ENCODE results near the gene FRMD1.

The FRMD1 gene

GRCh38 chr6:168018664-168019063, 60.3 kb downstream of the FRMD1 start:
- Histone ChIP-seq H3K9me2 (replicated peaks; ENCODE audit: control insufficient read depth, low read length) (no peaks in the 10 kb centered on the region), H3K4me1 (ENCODE audit: control insufficient read depth, low read length) (no peaks in the 10 kb centered on the region), H3K9me3 (ENCODE audit: control insufficient read depth, insufficient read depth, low read length) (no peaks in the 10 kb centered on the region), H3F3A (ENCODE audit: control insufficient read depth, insufficient read depth) (no peaks in the 10 kb centered on the region), H4K20me1 (ENCODE audit: control insufficient read depth, insufficient read depth, low read depth, low read length) (no peaks in the 10 kb centered on the region), H3K36me3 (ENCODE audit: control insufficient read depth, low read length) (no peaks in the 10 kb centered on the region), H3K27ac (ENCODE audit: low read depth, low read length) (no peak overlapping the region), H3K79me2 (ENCODE audit: control insufficient read depth, low read length) (no peaks in the 10 kb centered on the region), H3K4me2 (ENCODE audit: low read length) (no peak overlapping the region), H3K27me3 (ENCODE audit: control insufficient read depth, low read length) (no peaks in the 10 kb centered on the region), H3K4me3 (ENCODE audit: low read length) (no peak overlapping the region)
- TF ChIP-seq EZH2phosphoT487 (IDR thresholded peaks at IDR 0.05; ENCODE audit: borderline replicate concordance, low read length): no peak
- no peak for TF ChIP-seq CTCF (IDR thresholded peaks at IDR 0.05; ENCODE audit: low read depth, low read length, poor library complexity, severe bottlenecking)

- no peaks in the 10 kb centered on the region for H3K36me3 ChIP-seq (ENCODE audit: control insufficient read depth, low read length)
- no peak overlapping the region for H3K4me2 ChIP-seq (ENCODE audit: low read length)
- peaks cover 5% of the 10 kb centered on the region; the same call in 1 of the 2 replicates for H3K9me3 ChIP-seq (ENCODE audit: control insufficient read depth, insufficient read depth, low read length)
- no peaks in the 10 kb centered on the region for H3F3A ChIP-seq (ENCODE audit: control insufficient read depth, insufficient read depth)
- H3K4me3 ChIP-seq (ENCODE audit: low read length): no peak overlapping the region
- TF ChIP-seq CTCF (IDR thresholded peaks at IDR 0.05; ENCODE audit: low read depth, low read length, poor library complexity, severe bottlenecking): no peak
- TF ChIP-seq EZH2phosphoT487 (IDR thresholded peaks at IDR 0.05; ENCODE audit: borderline replicate concordance, low read length): no peak
- no peaks in the 10 kb centered on the region for H3K79me2 ChIP-seq (ENCODE audit: control insufficient read depth, low read length)
- no peaks in the 10 kb centered on the region for H4K20me1 ChIP-seq (ENCODE audit: control insufficient read depth, insufficient read depth, low read depth, low read length)
- H3K27me3 ChIP-seq (ENCODE audit: control insufficient read depth, low read length): no peaks in the 10 kb centered on the region
- H3K4me1 ChIP-seq (ENCODE audit: control insufficient read depth, low read length): no peaks in the 10 kb centered on the region
- H3K27ac ChIP-seq (ENCODE audit: low read depth, low read length): no peak overlapping the region
- H3K9me2 ChIP-seq (replicated peaks; ENCODE audit: control insufficient read depth, low read length): no peaks in the 10 kb centered on the region
Observed at GRCh38 chr6:168017629-168018028, 61.4 kb downstream of the FRMD1 start.

- H3K79me2 ChIP-seq (ENCODE audit: control insufficient read depth, low read length): no peaks in the 10 kb centered on the region
- no peak overlapping the region for H3K4me2 ChIP-seq (ENCODE audit: low read length)
- H3K27ac ChIP-seq (ENCODE audit: low read depth, low read length): no peak overlapping the region
- H3K4me1 ChIP-seq (ENCODE audit: control insufficient read depth, low read length): no peaks in the 10 kb centered on the region
- no peaks in the 10 kb centered on the region for H3K36me3 ChIP-seq (ENCODE audit: control insufficient read depth, low read length)
- no peaks in the 10 kb centered on the region for H3F3A ChIP-seq (ENCODE audit: control insufficient read depth, insufficient read depth)
- H3K4me3 ChIP-seq (ENCODE audit: low read length): no peak overlapping the region
- H3K9me2 ChIP-seq (replicated peaks; ENCODE audit: control insufficient read depth, low read length): no peaks in the 10 kb centered on the region
- peaks cover 11% of the 10 kb centered on the region; the same call in 1 of the 2 replicates for H3K9me3 ChIP-seq (ENCODE audit: control insufficient read depth, insufficient read depth, low read length)
- H4K20me1 ChIP-seq (ENCODE audit: control insufficient read depth, insufficient read depth, low read depth, low read length): no peaks in the 10 kb centered on the region
- H3K27me3 ChIP-seq (ENCODE audit: control insufficient read depth, low read length): no peaks in the 10 kb centered on the region
- TF ChIP-seq CTCF (IDR thresholded peaks at IDR 0.05; ENCODE audit: low read depth, low read length, poor library complexity, severe bottlenecking) (no peak), EZH2phosphoT487 (IDR thresholded peaks at IDR 0.05; ENCODE audit: borderline replicate concordance, low read length) (no peak)
Observed at GRCh38 chr6:168016721-168017525, 62.1 kb downstream of the FRMD1 start.

Measured in DOHH2 (cell line).